Neural cell (in vitro differentiated cells): ENCODE measurements around the gene GTSF1L. TPM values are rescaled to one million over a fixed set of nuclear protein-coding genes. Genes with fewer than 3 reads are reported as not detected.

Source experiments
- H2AFZ ChIP-seq: fragments of 200-600, 300-800 bp; sonication (generic), shearing (Covaris generic); 2 replicates; pipeline ENCODE4 v1.6.0; 2014; ENCODE audit warnings: low read depth, mild to moderate bottlenecking, antibody characterized with exemption, low read length, moderate library complexity
- H3F3A ChIP-seq: fragments of 200-600 bp; shearing (Covaris generic); 2 replicates; pipeline ENCODE4 v1.6.1; 2016; ENCODE audit warnings: mild to moderate bottlenecking, moderate library complexity, mixed read lengths, antibody characterized with exemption, low read length; ENCODE audit not compliant: insufficient read depth, poor library complexity, severe bottlenecking
- H3K27ac ChIP-seq: fragments of 200-600, 300-800 bp; sonication (generic), shearing (Covaris generic); 2 replicates; pipeline ENCODE4 v1.5.1; 2014; ENCODE audit warnings: mild to moderate bottlenecking, low read length, moderate library complexity
- H3K27me3 ChIP-seq: fragments of 300-800, 200-600 bp; sonication (generic), shearing (Covaris generic); 2 replicates; pipeline ENCODE4 v1.6.0; 2014; ENCODE audit warnings: mild to moderate bottlenecking, low read depth, low read length, moderate library complexity; ENCODE audit not compliant: insufficient read depth
- H3K36me3 ChIP-seq: fragments of 300-800, 200-600 bp; sonication (generic), shearing (Covaris generic); 2 replicates; pipeline ENCODE4 v1.5.1; 2014; ENCODE audit warnings: mild to moderate bottlenecking, antibody characterized with exemption, low read length, moderate library complexity; ENCODE audit not compliant: insufficient read depth
- H3K4me2 ChIP-seq: fragments of 300-800, 200-600 bp; sonication (generic), shearing (Covaris generic); 2 replicates; pipeline ENCODE4 v1.6.0; 2014; ENCODE audit warnings: mild to moderate bottlenecking, low read length
- H3K4me3 ChIP-seq: fragments of 300-800, 200-600 bp; sonication (generic), shearing (Covaris generic); 2 replicates; pipeline ENCODE4 v1.5.1; 2014; ENCODE audit warnings: mild to moderate bottlenecking, low read length, moderate library complexity
- H3K79me2 ChIP-seq: fragments of 200-600 bp; shearing (Covaris generic); replicated peaks from 2 replicates; pipeline ENCODE4 v1.6.0; 2014; ENCODE audit warnings: mild to moderate bottlenecking, low read length, moderate library complexity; ENCODE audit not compliant: insufficient read depth
- H3K9ac ChIP-seq: fragments of 300-800, 200-600 bp; sonication (generic), shearing (Covaris generic); 2 replicates; pipeline ENCODE4 v1.6.1; 2016; ENCODE audit warnings: mild to moderate bottlenecking, low read length, mixed read lengths
- H3K9me2 ChIP-seq: fragments of 200-600 bp; shearing (Covaris generic); 2 replicates; pipeline ENCODE4 v1.6.1; 2016; ENCODE audit warnings: mild to moderate bottlenecking, low read length, mixed read lengths; ENCODE audit not compliant: insufficient read depth
- H3K9me3 ChIP-seq: fragments of 200-600, 300-800 bp; sonication (generic), shearing (Covaris generic); 2 replicates; pipeline ENCODE4 v1.6.1; 2016; ENCODE audit warnings: mild to moderate bottlenecking, mixed run types, low read length, moderate library complexity, mixed read lengths
- H4K20me1 ChIP-seq: fragments of 200-600 bp; shearing (Covaris generic); 2 replicates; pipeline ENCODE4 v1.6.1; 2016; ENCODE audit warnings: mild to moderate bottlenecking, mixed run types; ENCODE audit not compliant: insufficient read depth
- EP300 ChIP-seq: fragments of 450-650 bp; conservative IDR thresholded peaks from 2 replicates; pipeline ENCODE4 v1.6.1; 2014; ENCODE audit warnings: antibody characterized with exemption, mild to moderate bottlenecking, moderate library complexity; ENCODE audit not compliant: poor library complexity, severe bottlenecking
- EZH2 ChIP-seq: fragments of 200-600, 300-800 bp; shearing (Covaris generic), sonication (generic); IDR thresholded peaks from 2 replicates; pipeline ENCODE4 v1.6.1; 2014; ENCODE audit warnings: antibody characterized with exemption, low read length, borderline replicate concordance, mild to moderate bottlenecking; ENCODE audit not compliant: insufficient read depth, poor library complexity, severe bottlenecking
- MXI1 ChIP-seq: fragments of 450-650 bp; conservative IDR thresholded peaks from 2 replicates; pipeline ENCODE4 v1.6.1; 2014; ENCODE audit warnings: antibody characterized with exemption, mild to moderate bottlenecking; ENCODE audit not compliant: poor library complexity, severe bottlenecking
- POLR2AphosphoS5 ChIP-seq: IDR thresholded peaks from 2 replicates; pipeline ENCODE4 v1.6.1; 2012
- RAD21 ChIP-seq: fragments of 450-650 bp; conservative IDR thresholded peaks from 2 replicates; pipeline ENCODE4 v1.6.1; 2014; ENCODE audit warnings: antibody characterized with exemption, mild to moderate bottlenecking, moderate library complexity
- SMC3 ChIP-seq: fragments of 450-650 bp; conservative IDR thresholded peaks from 2 replicates; pipeline ENCODE4 v1.6.1; 2014; ENCODE audit warnings: antibody characterized with exemption, mild to moderate bottlenecking, moderate library complexity; ENCODE audit not compliant: poor library complexity
- TAF1 ChIP-seq: IDR thresholded peaks from 2 replicates; pipeline ENCODE4 v1.6.1; 2012; ENCODE audit warnings: low read depth
- polyA plus RNA-seq: library from polyadenylated mRNA; depleted of rRNA; stranded (reverse); fragments of >200 nt; gene quantifications from 2 replicates; pipeline ENCODE4 v1.2.3, GENCODE V29; 2014
- TF ChIP-seq, protein P1 (sequence below): fragments of 450-650 bp; IDR thresholded peaks from 2 replicates; pipeline ENCODE4 v1.5.1; 2014; ENCODE audit warnings: antibody characterized with exemption, mild to moderate bottlenecking, moderate library complexity; ENCODE audit not compliant: poor library complexity, severe bottlenecking
- TF ChIP-seq, protein P2 (sequence below): IDR thresholded peaks from 2 replicates; pipeline ENCODE4 v1.6.1; 2012; ENCODE audit warnings: borderline replicate concordance

Gene GTSF1L
- polyA plus RNA-seq, 1 donor from 2014 or later = not detected

DNA sequence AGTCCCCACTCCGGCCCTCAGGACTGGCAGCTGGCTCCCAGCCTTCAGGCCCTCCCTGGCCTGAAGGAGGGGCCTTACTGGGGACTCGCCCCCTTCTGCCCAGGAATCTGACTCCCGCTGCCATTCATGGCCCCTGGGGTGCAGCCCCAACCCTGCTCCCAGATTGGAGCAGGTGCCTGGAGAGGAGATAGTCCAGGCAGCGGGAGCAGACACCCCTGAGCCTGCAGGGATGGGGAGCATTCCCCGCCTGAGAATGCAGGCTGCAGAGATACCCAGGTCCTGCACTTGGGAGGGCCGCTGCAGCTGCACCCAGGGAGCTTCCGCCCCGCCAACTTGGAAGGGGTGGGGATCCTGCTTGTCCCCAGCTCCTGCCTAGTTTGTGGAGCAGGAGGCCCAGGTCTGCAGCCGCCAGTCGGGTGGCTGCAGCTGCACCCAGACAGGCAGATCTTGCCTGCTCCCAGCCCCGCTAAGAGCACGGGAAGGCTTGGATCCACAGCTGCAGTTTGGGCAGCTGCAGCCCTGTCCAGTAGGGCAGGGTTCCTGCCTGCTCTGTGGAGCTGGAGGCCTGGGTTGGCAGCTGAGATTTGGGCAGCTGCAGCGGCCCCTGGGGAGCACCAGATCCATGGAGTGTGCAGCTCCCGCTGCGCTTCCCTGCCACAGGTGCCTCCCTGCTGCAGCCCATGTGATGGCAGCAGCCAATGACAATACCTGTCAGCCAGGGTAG, 5.2 kb downstream of the GTSF1L start:
- Histone ChIP-seq H3K27ac (no peak overlapping the region), H3K9me2 (no peaks in the 10 kb centered on the region), H3F3A (no peaks in the 10 kb centered on the region), H3K27me3 (no peaks in the 10 kb centered on the region), H3K9ac (no peak overlapping the region), H2AFZ (no peak overlapping the region), H3K36me3 (no peaks in the 10 kb centered on the region), H3K9me3 (no peaks in the 10 kb centered on the region), H3K79me2 (no peaks in the 10 kb centered on the region), H4K20me1 (no peaks in the 10 kb centered on the region), H3K4me3 (no peak overlapping the region), H3K4me2 (no peak overlapping the region)
- TF ChIP-seq RAD21 (no peak), TAF1 (no peak), EP300 (no peak), MXI1 (no peak), EZH2 (no peak), SMC3 (no peak), POLR2AphosphoS5 (no peak)
- TF ChIP-seq, protein P1, sequence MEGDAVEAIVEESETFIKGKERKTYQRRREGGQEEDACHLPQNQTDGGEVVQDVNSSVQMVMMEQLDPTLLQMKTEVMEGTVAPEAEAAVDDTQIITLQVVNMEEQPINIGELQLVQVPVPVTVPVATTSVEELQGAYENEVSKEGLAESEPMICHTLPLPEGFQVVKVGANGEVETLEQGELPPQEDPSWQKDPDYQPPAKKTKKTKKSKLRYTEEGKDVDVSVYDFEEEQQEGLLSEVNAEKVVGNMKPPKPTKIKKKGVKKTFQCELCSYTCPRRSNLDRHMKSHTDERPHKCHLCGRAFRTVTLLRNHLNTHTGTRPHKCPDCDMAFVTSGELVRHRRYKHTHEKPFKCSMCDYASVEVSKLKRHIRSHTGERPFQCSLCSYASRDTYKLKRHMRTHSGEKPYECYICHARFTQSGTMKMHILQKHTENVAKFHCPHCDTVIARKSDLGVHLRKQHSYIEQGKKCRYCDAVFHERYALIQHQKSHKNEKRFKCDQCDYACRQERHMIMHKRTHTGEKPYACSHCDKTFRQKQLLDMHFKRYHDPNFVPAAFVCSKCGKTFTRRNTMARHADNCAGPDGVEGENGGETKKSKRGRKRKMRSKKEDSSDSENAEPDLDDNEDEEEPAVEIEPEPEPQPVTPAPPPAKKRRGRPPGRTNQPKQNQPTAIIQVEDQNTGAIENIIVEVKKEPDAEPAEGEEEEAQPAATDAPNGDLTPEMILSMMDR = no peak
- TF ChIP-seq, protein P2, sequence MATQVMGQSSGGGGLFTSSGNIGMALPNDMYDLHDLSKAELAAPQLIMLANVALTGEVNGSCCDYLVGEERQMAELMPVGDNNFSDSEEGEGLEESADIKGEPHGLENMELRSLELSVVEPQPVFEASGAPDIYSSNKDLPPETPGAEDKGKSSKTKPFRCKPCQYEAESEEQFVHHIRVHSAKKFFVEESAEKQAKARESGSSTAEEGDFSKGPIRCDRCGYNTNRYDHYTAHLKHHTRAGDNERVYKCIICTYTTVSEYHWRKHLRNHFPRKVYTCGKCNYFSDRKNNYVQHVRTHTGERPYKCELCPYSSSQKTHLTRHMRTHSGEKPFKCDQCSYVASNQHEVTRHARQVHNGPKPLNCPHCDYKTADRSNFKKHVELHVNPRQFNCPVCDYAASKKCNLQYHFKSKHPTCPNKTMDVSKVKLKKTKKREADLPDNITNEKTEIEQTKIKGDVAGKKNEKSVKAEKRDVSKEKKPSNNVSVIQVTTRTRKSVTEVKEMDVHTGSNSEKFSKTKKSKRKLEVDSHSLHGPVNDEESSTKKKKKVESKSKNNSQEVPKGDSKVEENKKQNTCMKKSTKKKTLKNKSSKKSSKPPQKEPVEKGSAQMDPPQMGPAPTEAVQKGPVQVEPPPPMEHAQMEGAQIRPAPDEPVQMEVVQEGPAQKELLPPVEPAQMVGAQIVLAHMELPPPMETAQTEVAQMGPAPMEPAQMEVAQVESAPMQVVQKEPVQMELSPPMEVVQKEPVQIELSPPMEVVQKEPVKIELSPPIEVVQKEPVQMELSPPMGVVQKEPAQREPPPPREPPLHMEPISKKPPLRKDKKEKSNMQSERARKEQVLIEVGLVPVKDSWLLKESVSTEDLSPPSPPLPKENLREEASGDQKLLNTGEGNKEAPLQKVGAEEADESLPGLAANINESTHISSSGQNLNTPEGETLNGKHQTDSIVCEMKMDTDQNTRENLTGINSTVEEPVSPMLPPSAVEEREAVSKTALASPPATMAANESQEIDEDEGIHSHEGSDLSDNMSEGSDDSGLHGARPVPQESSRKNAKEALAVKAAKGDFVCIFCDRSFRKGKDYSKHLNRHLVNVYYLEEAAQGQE = no peak

- no peaks in the 10 kb centered on the region for H3K9me3 ChIP-seq
- no peak overlapping the region for H3K4me3 ChIP-seq
- no peaks in the 10 kb centered on the region for H3K9me2 ChIP-seq
Measured at GRCh38 chr20:43721097-43721428, 5.7 kb downstream of the GTSF1L start.

More at GRCh38 chr20:43721097-43721428, 5.7 kb downstream of the GTSF1L start:
- Histone ChIP-seq H3K27me3 (no peaks in the 10 kb centered on the region), H3K79me2 (no peaks in the 10 kb centered on the region), H3K27ac (no peak overlapping the region), H3K36me3 (no peaks in the 10 kb centered on the region), H2AFZ (no peak overlapping the region), H3K4me2 (no peak overlapping the region), H3K9ac (no peak overlapping the region), H4K20me1 (no peaks in the 10 kb centered on the region), H3F3A (no peaks in the 10 kb centered on the region)
- TF ChIP-seq EZH2 (no peak), EP300 (no peak), MXI1 (no peak)
- TF ChIP-seq, protein P2 = no peak
